GM12878 (cell line): Measurements from ENCODE around the gene GAS2L1. TPM values are rescaled to one million over a fixed set of nuclear protein-coding genes. Genes with fewer than 3 reads are reported as not detected.
A peak's percentile ranks its signal among the peaks of the same experiment; 100 is the strongest.

Experiments used
- ATAC-seq: fragments of 200-7000 bp; cut with Tn5 transposase; 3 replicates; pipeline ENCODE4 v1.9.1; 2020; ENCODE audit warnings: mild to moderate bottlenecking, moderate library complexity
- Bru-seq: library from RNA; stranded (reverse); fragments of 400-500 nt; gene quantifications from one replicate; lab custom pipeline; 2021; lab: Mats Ljungman, UMichigan
- BruChase-seq, 2 experiments: library from RNA; stranded (reverse); fragments of 400-500 nt; gene quantifications; one replicate each; lab custom pipeline; 2021; lab: Mats Ljungman, UMichigan
- BruUV-seq: library from RNA; stranded (reverse); fragments of 400-500 nt; replicated peaks from 2 replicates; lab custom pipeline; 2021; lab: Mats Ljungman, UMichigan
- CTCF ChIA-PET: fragments of 300-600 bp; sonication (Branson Sonifier 250); formaldehyde crosslinking; extraction: SDS; loops from one replicate; lab custom pipeline; 2021; ENCODE audit warnings: inconsistent platforms; lab: Yijun Ruan, JAX
- POLR2A ChIA-PET: fragments of 350-600 bp; formaldehyde crosslinking; extraction: SDS; loops from one replicate; lab custom pipeline; 2021; ENCODE audit warnings: inconsistent platforms; lab: Charles Lee
- RAD21 ChIA-PET: fragments of 300-600 bp; sonication (Branson Sonifier 250); formaldehyde crosslinking; loops from one replicate; lab custom pipeline; 2023; ENCODE audit warnings: antibody characterized with exemption; ENCODE audit not compliant: unreplicated experiment; lab: Charles Lee
- SMC1A ChIA-PET: fragments of 300-600 bp; sonication (Branson Sonifier 250); formaldehyde crosslinking; loops from one replicate; lab custom pipeline; 2023; ENCODE audit not compliant: unreplicated experiment, uncharacterized antibody; lab: Charles Lee
- DNase-seq: peaks from one replicate; pipeline ENCODE4 v3.0.0-alpha.2; 2011; ENCODE audit warnings: low read depth, low spot score
- FAIRE-seq: peaks from 3 replicates; lab custom pipeline; 2011; peaks lifted over from hg19 to GRCh38; lab: Jason Lieb, UNC
- H2AFZ ChIP-seq: 2 replicates; pipeline ENCODE4 v1.6.0; 2011; ENCODE audit warnings: low read depth, low read length, control low read depth; ENCODE audit not compliant: control insufficient read depth
- H3K27ac ChIP-seq: 2 replicates; pipeline ENCODE4 v1.5.1; 2011; ENCODE audit warnings: control low read depth; ENCODE audit not compliant: control insufficient read depth, insufficient read depth
- H3K27me3 ChIP-seq, 2 experiments: replicated peaks in 1 of 2; 2 replicates each; pipeline versions ENCODE4 v1.6.0 to v1.6.1; 2011; ENCODE audit warnings: low read length in 1 of 2; ENCODE audit not compliant: control insufficient read depth in 2 of 2, insufficient read depth in 2 of 2
- H3K36me3 ChIP-seq, 2 experiments: 2 replicates each; pipeline ENCODE4 v1.5.1; 2011; ENCODE audit warnings: low read length in 1 of 2; ENCODE audit not compliant: control insufficient read depth in 2 of 2, insufficient read depth in 2 of 2
- H3K4me1 ChIP-seq: 2 replicates; pipeline ENCODE4 v1.6.1; 2011; ENCODE audit warnings: mild to moderate bottlenecking, low read length, moderate library complexity, mixed read lengths; ENCODE audit not compliant: control insufficient read depth, insufficient read depth
- H3K4me2 ChIP-seq: 2 replicates; pipeline ENCODE4 v1.6.0; 2011; ENCODE audit warnings: control low read depth; ENCODE audit not compliant: control insufficient read depth, insufficient read depth
- H3K4me3 ChIP-seq: fragments of 200-600 bp; sonication (generic); 2 replicates; pipeline ENCODE4 v1.5.1; 2016
- H3K79me2 ChIP-seq: 2 replicates; pipeline ENCODE4 v1.6.0; 2011; ENCODE audit warnings: low read length; ENCODE audit not compliant: control insufficient read depth, insufficient read depth
- H3K9ac ChIP-seq: 2 replicates; pipeline ENCODE4 v1.8.0; 2011; ENCODE audit warnings: low read length, control low read depth, mixed read lengths; ENCODE audit not compliant: control insufficient read depth, insufficient read depth
- H3K9me3 ChIP-seq: replicated peaks from 3 replicates; pipeline ENCODE4 v1.5.1; 2011; ENCODE audit warnings: mild to moderate bottlenecking, low read length; ENCODE audit not compliant: control insufficient read depth, insufficient read depth
- H4K20me1 ChIP-seq: 2 replicates; pipeline ENCODE4 v1.6.0; 2011; ENCODE audit not compliant: control insufficient read depth, insufficient read depth
- CTCF ChIP-seq, 3 experiments: IDR thresholded peaks in 2 of 3; conservative IDR thresholded peaks in 1 of 3; 2 replicates each; pipeline ENCODE4 v1.5.1; 2011; ENCODE audit warnings: low read depth in 3 of 3, low read length in 3 of 3, mild to moderate bottlenecking in 3 of 3, control low read depth in 2 of 3, moderate library complexity in 2 of 3, inconsistent platforms in 1 of 3, mixed read lengths in 1 of 3; ENCODE audit not compliant: control insufficient read depth in 2 of 3, insufficient read depth in 1 of 3; ENCODE audit errors: extremely low read depth in 1 of 3
- DPF2 ChIP-seq: fragments of 450-650 bp; IDR thresholded peaks from 2 replicates; pipeline ENCODE4 v1.6.1; 2017; ENCODE audit warnings: mild to moderate bottlenecking
- MXI1 ChIP-seq: fragments of 150-350 bp; IDR thresholded peaks from 2 replicates; pipeline ENCODE4 v1.6.1; 2011; ENCODE audit warnings: low read depth, mild to moderate bottlenecking, inconsistent platforms, low read length, improper control_type of control experiment
- YY1 ChIP-seq: IDR thresholded peaks from 2 replicates; pipeline ENCODE4 v1.6.1; 2011; ENCODE audit warnings: low read depth, mild to moderate bottlenecking, low read length
- WGBS: methylation state at CpG from one replicate; pipeline ENCODE4 v1.1.6; 2016; ENCODE audit warnings: low lambda C conversion rate; ENCODE audit not compliant: insufficient replicate concordance, insufficient coverage; ENCODE audit errors: missing lambda C conversion rate; 5-methylcytosine and 5-hydroxymethylcytosine counted together
- in situ Hi-C: fragments of 300-500 bp; cut with MboI; formaldehyde crosslinking; loops from 9 replicates; pipeline ENCODE4 v1.14.3; 2018; ENCODE audit warnings: mixed read lengths
- intact Hi-C: fragments of 100-400 bp; cut with micrococcal nuclease; formaldehyde crosslinking; loops from one replicate; pipeline ENCODE4 v1.14.2; 2022; ENCODE audit not compliant: unreplicated experiment
- long read RNA-seq, 2 experiments: library from polyadenylated mRNA; unstranded; transcript quantifications; one replicate each; pipeline ENCODE4 v2.0.0, GENCODE V29; 2019 to 2020
- polyA minus RNA-seq, 3 experiments: library from RNA; depleted of rRNA, polyadenylated mRNA; stranded (reverse); fragments of >200 nt; gene quantifications; 2 replicates each; pipeline ENCODE4 v1.2.3, GENCODE V29; 2011
- polyA plus RNA-seq, 11 experiments: library from polyadenylated mRNA; depleted of rRNA in 4 of 11; unstranded in 6 of 11; stranded (reverse) in 5 of 11; fragments of >200 nt; fragmentation: Nextera tagmentation in 4 of 11; fragmentation: Illumina TruSeq in 1 of 11; extraction: Ambion mirVana in 4 of 11; extraction: Trizol in 1 of 11; gene quantifications; 1 replicate in 1 of 11; 2 replicates in 10 of 11; pipeline versions ENCODE4 v1.2.1 to v1.2.3, GENCODE V29; 2011 to 2016; ENCODE audit warnings: inconsistent platforms in 2 of 11, missing spikeins in 2 of 11, low read depth in 1 of 11
- total RNA-seq, 4 experiments: library from RNA; depleted of rRNA in 3 of 4; stranded (reverse); fragments of >200 nt in 3 of 4; fragmentation: Illumina TruSeq in 1 of 4; extraction: Trizol in 1 of 4; gene quantifications; 2 replicates each; pipeline versions ENCODE4 v1.2.1 to v1.2.3, GENCODE V29; 2013 to 2021

GAS2L1 gene
- not detected in 2 replicates for total RNA-seq (2013; cell fraction: nucleolus; rRNA removed)
- total RNA-seq (2014; rRNA removed) (not detected in 2 replicates), total RNA-seq (2014; rRNA removed; fragmentation: Illumina TruSeq; extraction: Trizol) (not detected in 2 replicates), total RNA-seq (2021) (0.13 and 0.43 TPM in 2 replicates), polyA plus RNA-seq (2011; rRNA removed) (not detected in 2 replicates), polyA plus RNA-seq (2014; fragmentation: Illumina TruSeq; extraction: Trizol) (not detected in 2 replicates), polyA plus RNA-seq (2014; fragmentation: Nextera tagmentation; extraction: Ambion mirVana) (not detected), polyA plus RNA-seq (2014; rRNA removed) (0.03 and 0.06 TPM in 2 replicates), polyA plus RNA-seq (2016; fragmentation: Nextera tagmentation; extraction: Ambion mirVana) (not detected), polyA minus RNA-seq (2011; rRNA and poly(A)+ RNA removed) (not detected in 2 replicates), Bru-seq, nascent RNA (percentile 10 among the genes with signal in this experiment), BruChase-seq, experiment 1, labeled RNA remaining after a 6-hour chase (percentile 16 among the genes with signal in this experiment), BruChase-seq, experiment 2, labeled RNA remaining after a 2-hour chase (percentile 19 among the genes with signal in this experiment)
- not detected for polyA plus RNA-seq (2011; ENCODE audit: low read depth)
- 0.07 TPM in 1 of 2 replicates, not detected in the other for polyA plus RNA-seq (2011; cell fraction: cytosol; rRNA removed)
- 0.13 and 0.28 TPM in 2 replicates for polyA plus RNA-seq (2011; cell fraction: nucleus; rRNA removed)
- polyA plus RNA-seq (2012): 0.12 and 0.25 TPM in 2 replicates
- not detected in 2 replicates for polyA minus RNA-seq (2011; cell fraction: cytosol; rRNA and poly(A)+ RNA removed)
- polyA minus RNA-seq (2011; cell fraction: nucleus; rRNA and poly(A)+ RNA removed): not detected in 2 replicates
- long read RNA-seq, experiment 1: 0 reads
- long read RNA-seq, experiment 2: 0 reads

GRCh38 chr22:29306175-29306834 lies at the start of gene GAS2L1:
Gene GAS2L1 (plus strand): TSS chr22:29306650. CDS start chr22:29308106, 1,456 bp downstream.
- peaks cover 2 to 7% of the 10 kb centered on the region in 2 experiments; a peak in 2 of 4 replicates for H3K27me3 ChIP-seq
- H3K4me2 ChIP-seq: peak within 1 kb of the TSS; percentile 83
- peak within 1 kb of the TSS; percentile 56 for H2AFZ ChIP-seq
- ChIA-PET SMC1A (no interaction called here), RAD21 (no interaction called here), CTCF (no interaction called here)
- H3K79me2 ChIP-seq: no peaks in the 10 kb centered on the region
- no peaks in the 10 kb centered on the region for H4K20me1 ChIP-seq
- H3K9ac ChIP-seq: no peak within 1 kb of the TSS; the same call in 1 of the 2 replicates
- H3K4me1 ChIP-seq: no peaks in the 10 kb centered on the region; the same call in 1 of the 2 replicates
- in situ Hi-C loops: no loop called here
- H3K9me3 ChIP-seq: no peaks in the 10 kb centered on the region; the same call in 2 of the 3 replicates
- peak; percentile 52 for ATAC-seq
- WGBS: 8% methylated on average over 17 of the region's 40 CpGs
- no peak for DNase-seq
- intact Hi-C loops: no loop called here
- TF ChIP-seq CTCF (IDR thresholded peaks at IDR 0.05 in 2 of 3, conservative IDR thresholded peaks at IDR 0.05 in 1 of 3; ENCODE audit: control insufficient read depth in 2 of 3, extremely low read depth in 1 of 3, insufficient read depth in 1 of 3, low read depth in 3 of 3, low read length in 3 of 3) (peak in 2 of 3 experiments; percentile 32 to 42; a peak in 3 of 6 replicates), MXI1 (no peak), DPF2 (peak; percentile 63), YY1 (peak; percentile 61)
- TF ChIP-seq, all 136 proteins: peak for 3
- FAIRE-seq: no peak
- Histone ChIP-seq H3K4me3 (peak within 1 kb of the TSS; percentile 60), H3K27ac (no peak within 1 kb of the TSS), H3K36me3 (no peaks in the 10 kb centered on the region)
- POLR2A ChIA-PET: interaction anchor here (0.7 kb wide), 1 partner anchor 18 kb away, joined by 8 read pairs; no protein-coding TSS in a partner anchor
- BruUV-seq: no TSS peak
